ENCODE data around the gene SFTPA2. TPM values are rescaled to one million over a fixed set of nuclear protein-coding genes. Genes with fewer than 3 reads are reported as not detected.

SFTPA2 gene
- total and polyA plus RNA-seq, 10 of the 15 experiments (the other 5 are each of a cell fraction or from before 2014, with no cell fraction given), result 0.03 to 4.2 TPM; not detected in 8

- TF ChIP-seq, protein P1, sequence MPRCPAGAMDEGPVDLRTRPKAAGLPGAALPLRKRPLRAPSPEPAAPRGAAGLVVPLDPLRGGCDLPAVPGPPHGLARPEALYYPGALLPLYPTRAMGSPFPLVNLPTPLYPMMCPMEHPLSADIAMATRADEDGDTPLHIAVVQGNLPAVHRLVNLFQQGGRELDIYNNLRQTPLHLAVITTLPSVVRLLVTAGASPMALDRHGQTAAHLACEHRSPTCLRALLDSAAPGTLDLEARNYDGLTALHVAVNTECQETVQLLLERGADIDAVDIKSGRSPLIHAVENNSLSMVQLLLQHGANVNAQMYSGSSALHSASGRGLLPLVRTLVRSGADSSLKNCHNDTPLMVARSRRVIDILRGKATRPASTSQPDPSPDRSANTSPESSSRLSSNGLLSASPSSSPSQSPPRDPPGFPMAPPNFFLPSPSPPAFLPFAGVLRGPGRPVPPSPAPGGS (IDR thresholded peaks at IDR 0.05; ENCODE audit: borderline replicate concordance, insufficient read depth, low read depth, low read length, poor library complexity, severe bottlenecking), result no peak
- TF ChIP-seq CREB1 (IDR thresholded peaks at IDR 0.05; ENCODE audit: low read depth), result no peak
Measured at GRCh38 chr10:79582096-79582495, 21.9 kb upstream of the SFTPA2 start (continued).

- no peak for FAIRE-seq
Measured at GRCh38 chr10:79581044-79581443, 20.8 kb upstream of the SFTPA2 start.

More at GRCh38 chr10:79581044-79581443, 20.8 kb upstream of the SFTPA2 start:
- in situ Hi-C loops (cut with MboI) (no loop called here), intact Hi-C loops (cut with micrococcal nuclease; ENCODE audit: unreplicated experiment) (no loop called here)
- Histone ChIP-seq H3K36me3 (ENCODE audit: control insufficient read depth in 2 of 2, insufficient read depth in 2 of 2, low read length in 1 of 2) (no peaks in the 10 kb centered on the region), H3K27me3 (replicated peaks in 1 of 2; ENCODE audit: control insufficient read depth in 2 of 2, insufficient read depth in 2 of 2, low read length in 1 of 2) (no peaks in the 10 kb centered on the region; a peak in 1 of 4 replicates), H3K79me2 (ENCODE audit: control insufficient read depth, insufficient read depth, low read length) (no peaks in the 10 kb centered on the region), H3K4me3 (no peak overlapping the region), H2AFZ (ENCODE audit: control insufficient read depth, low read depth, low read length) (no peak overlapping the region), H4K20me1 (ENCODE audit: control insufficient read depth, insufficient read depth) (no peaks in the 10 kb centered on the region), H3K9me3 (replicated peaks; ENCODE audit: control insufficient read depth, insufficient read depth, low read length) (no peaks in the 10 kb centered on the region), H3K4me2 (ENCODE audit: control insufficient read depth, insufficient read depth) (no peak overlapping the region), H3K27ac (ENCODE audit: control insufficient read depth, insufficient read depth) (no peak overlapping the region), H3K9ac (ENCODE audit: control insufficient read depth, insufficient read depth, low read length) (no peak overlapping the region), H3K4me1 (ENCODE audit: control insufficient read depth, insufficient read depth, low read length) (no peaks in the 10 kb centered on the region)
- DNase-seq (ENCODE audit: low read depth, low spot score) (no peak), ATAC-seq (no peak)
- BruUV-seq (replicated peaks), result no TSS peak
- ChIA-PET CTCF (no interaction called here), SMC1A (ENCODE audit: uncharacterized antibody, unreplicated experiment) (no interaction called here), POLR2A (no interaction called here), RAD21 (ENCODE audit: unreplicated experiment) (interaction anchor here (0.7 kb wide), 1 partner anchor 25 kb away, joined by 3 read pairs; no protein-coding TSS in a partner anchor)
- TF ChIP-seq ATF7 (IDR thresholded peaks at IDR 0.05; ENCODE audit: low read depth), result no peak
- TF ChIP-seq HDAC2 (IDR thresholded peaks at IDR 0.05), result no peak
- no peak for TF ChIP-seq SUZ12 (IDR thresholded peaks at IDR 0.05; ENCODE audit: unreplicated experiment)
- TF ChIP-seq SIN3A (IDR thresholded peaks at IDR 0.05; ENCODE audit: low read depth, low read length), result no peak
- TF ChIP-seq, protein P2, sequence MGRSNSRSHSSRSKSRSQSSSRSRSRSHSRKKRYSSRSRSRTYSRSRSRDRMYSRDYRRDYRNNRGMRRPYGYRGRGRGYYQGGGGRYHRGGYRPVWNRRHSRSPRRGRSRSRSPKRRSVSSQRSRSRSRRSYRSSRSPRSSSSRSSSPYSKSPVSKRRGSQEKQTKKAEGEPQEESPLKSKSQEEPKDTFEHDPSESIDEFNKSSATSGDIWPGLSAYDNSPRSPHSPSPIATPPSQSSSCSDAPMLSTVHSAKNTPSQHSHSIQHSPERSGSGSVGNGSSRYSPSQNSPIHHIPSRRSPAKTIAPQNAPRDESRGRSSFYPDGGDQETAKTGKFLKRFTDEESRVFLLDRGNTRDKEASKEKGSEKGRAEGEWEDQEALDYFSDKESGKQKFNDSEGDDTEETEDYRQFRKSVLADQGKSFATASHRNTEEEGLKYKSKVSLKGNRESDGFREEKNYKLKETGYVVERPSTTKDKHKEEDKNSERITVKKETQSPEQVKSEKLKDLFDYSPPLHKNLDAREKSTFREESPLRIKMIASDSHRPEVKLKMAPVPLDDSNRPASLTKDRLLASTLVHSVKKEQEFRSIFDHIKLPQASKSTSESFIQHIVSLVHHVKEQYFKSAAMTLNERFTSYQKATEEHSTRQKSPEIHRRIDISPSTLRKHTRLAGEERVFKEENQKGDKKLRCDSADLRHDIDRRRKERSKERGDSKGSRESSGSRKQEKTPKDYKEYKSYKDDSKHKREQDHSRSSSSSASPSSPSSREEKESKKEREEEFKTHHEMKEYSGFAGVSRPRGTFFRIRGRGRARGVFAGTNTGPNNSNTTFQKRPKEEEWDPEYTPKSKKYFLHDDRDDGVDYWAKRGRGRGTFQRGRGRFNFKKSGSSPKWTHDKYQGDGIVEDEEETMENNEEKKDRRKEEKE (IDR thresholded peaks at IDR 0.05), result no peak
- TF ChIP-seq HCFC1 (IDR thresholded peaks at IDR 0.05; ENCODE audit: low read length), result no peak
- no peak for TF ChIP-seq CHD2 (IDR thresholded peaks at IDR 0.05; ENCODE audit: borderline replicate concordance, low read depth, low read length)
- no peak for TF ChIP-seq CHD1 (IDR thresholded peaks at IDR 0.05; ENCODE audit: low read depth, low read length)
- no peak for TF ChIP-seq ELK1 (IDR thresholded peaks at IDR 0.05; ENCODE audit: low read depth, low read length)
- TF ChIP-seq NR2F1 (conservative IDR thresholded peaks at IDR 0.05), result no peak
- no peak for TF ChIP-seq BRCA1 (IDR thresholded peaks at IDR 0.05; ENCODE audit: low read depth, low read length)
- no peak for TF ChIP-seq USF1 (IDR thresholded peaks at IDR 0.05; ENCODE audit: borderline replicate concordance, extremely low read length, insufficient read depth, low read depth, low read length)
- no peak for TF ChIP-seq MYB (IDR thresholded peaks at IDR 0.05; ENCODE audit: borderline replicate concordance, low read depth, low read length)
- TF ChIP-seq ZNF274 (IDR thresholded peaks at IDR 0.05; ENCODE audit: insufficient read depth, insufficient read length), result no peak
- TF ChIP-seq STAT3 (IDR thresholded peaks at IDR 0.05; ENCODE audit: low read depth, low read length), result no peak
- no peak for TF ChIP-seq PAX8 (IDR thresholded peaks at IDR 0.05)
